ENCODE data around the gene OXT. TPM values are rescaled to one million over a fixed set of nuclear protein-coding genes. Genes with fewer than 3 reads are reported as not detected.

Gene OXT
- total RNA-seq, 1 donor from 2014 or later: not detected

- H3K9me3 Mint-ChIP-seq (ENCODE audit: unreplicated experiment): no peaks in the 10 kb centered on the region
- no peak overlapping the region for H3K4me3 Mint-ChIP-seq (ENCODE audit: unreplicated experiment)
- H3K27me3 Mint-ChIP-seq (ENCODE audit: unreplicated experiment): no peaks in the 10 kb centered on the region
- peaks cover 19% of the 10 kb centered on the region for H3K36me3 Mint-ChIP-seq (ENCODE audit: unreplicated experiment)
- DNase-seq (ENCODE audit: extremely low spot score, unreplicated experiment): no peak
- H3K27ac Mint-ChIP-seq (ENCODE audit: unreplicated experiment): peak overlapping the region; percentile 74
- no peak for TF ChIP-seq CTCF (IDR thresholded peaks at IDR 0.05)
- peaks cover 21% of the 10 kb centered on the region for H3K4me1 Mint-ChIP-seq (ENCODE audit: unreplicated experiment)
Observed at GRCh38 chr20:3041854-3042409, 29.5 kb upstream of the OXT start.

GRCh38 chr20:3042625-3043024 lies 28.8 kb upstream of the OXT start:
- no peaks in the 10 kb centered on the region for H3K27me3 Mint-ChIP-seq (ENCODE audit: unreplicated experiment)
- H3K27ac Mint-ChIP-seq (ENCODE audit: unreplicated experiment): no peak overlapping the region
- TF ChIP-seq CTCF (IDR thresholded peaks at IDR 0.05): no peak
- H3K9me3 Mint-ChIP-seq (ENCODE audit: unreplicated experiment): no peaks in the 10 kb centered on the region
- no peak for DNase-seq (ENCODE audit: extremely low spot score, unreplicated experiment)
- H3K36me3 Mint-ChIP-seq (ENCODE audit: unreplicated experiment): peaks cover 19% of the 10 kb centered on the region
- peaks cover 23% of the 10 kb centered on the region for H3K4me1 Mint-ChIP-seq (ENCODE audit: unreplicated experiment)
- no peak overlapping the region for H3K4me3 Mint-ChIP-seq (ENCODE audit: unreplicated experiment)

- no peak within 1 kb of the TSS for H3K27ac Mint-ChIP-seq (ENCODE audit: unreplicated experiment)
- peaks cover 23% of the 10 kb centered on the region for H3K36me3 Mint-ChIP-seq (ENCODE audit: unreplicated experiment)
- H3K27me3 Mint-ChIP-seq (ENCODE audit: unreplicated experiment): no peaks in the 10 kb centered on the region
- H3K4me3 Mint-ChIP-seq (ENCODE audit: unreplicated experiment): no peak within 1 kb of the TSS
- H3K4me1 Mint-ChIP-seq (ENCODE audit: unreplicated experiment): peaks cover 23% of the 10 kb centered on the region
- DNase-seq (ENCODE audit: extremely low spot score, unreplicated experiment): no peak
- no peaks in the 10 kb centered on the region for H3K9me3 Mint-ChIP-seq (ENCODE audit: unreplicated experiment)
- TF ChIP-seq CTCF (IDR thresholded peaks at IDR 0.05): no peak
Observed at GRCh38 chr20:3043322-3043721, 28.1 kb upstream of the OXT start, which contains the start of gene GNRH2. GNRH2 (plus strand) TSS chr20:3043622; CDS start chr20:3044415, 793 bp downstream.

GRCh38 chr20:3044336-3044965 lies 27.0 kb upstream of the OXT start:
- no peak for TF ChIP-seq CTCF (IDR thresholded peaks at IDR 0.05)
- Mint-ChIP-seq H3K4me1 (ENCODE audit: unreplicated experiment) (peaks cover 23% of the 10 kb centered on the region), H3K27ac (ENCODE audit: unreplicated experiment) (no peak overlapping the region), H3K9me3 (ENCODE audit: unreplicated experiment) (no peaks in the 10 kb centered on the region), H3K27me3 (ENCODE audit: unreplicated experiment) (no peaks in the 10 kb centered on the region), H3K4me3 (ENCODE audit: unreplicated experiment) (peak overlapping the region; percentile 87), H3K36me3 (ENCODE audit: unreplicated experiment) (peaks cover 19% of the 10 kb centered on the region)
- DNase-seq (ENCODE audit: extremely low spot score, unreplicated experiment): no peak

GRCh38 chr20:3045042-3045815 lies 26.2 kb upstream of the OXT start:
- Mint-ChIP-seq H3K27ac (ENCODE audit: unreplicated experiment) (peak overlapping the region; percentile 80), H3K4me1 (ENCODE audit: unreplicated experiment) (peaks cover 23% of the 10 kb centered on the region), H3K4me3 (ENCODE audit: unreplicated experiment) (peak overlapping the region; percentile 87), H3K27me3 (ENCODE audit: unreplicated experiment) (no peaks in the 10 kb centered on the region), H3K36me3 (ENCODE audit: unreplicated experiment) (peaks cover 18% of the 10 kb centered on the region), H3K9me3 (ENCODE audit: unreplicated experiment) (no peaks in the 10 kb centered on the region)
- no peak for DNase-seq (ENCODE audit: extremely low spot score, unreplicated experiment)
- no peak for TF ChIP-seq CTCF (IDR thresholded peaks at IDR 0.05)
